Activated T-helper 1 cell treated with anti-CD3 and anti-CD28 coated beads, Interleukin-12 subunit alpha, Interleukin-12 subunit beta, Interleukin-2, Interleukin-4 antibody, amounts not matched to agents 30 ng/mL and 10 ng/mL and 1 ng/mL, durations not matched to agents 14 hours and 24 hours and 36 hours (primary cell): ENCODE measurements around the gene CNTLN. TPM values are rescaled to one million over a fixed set of nuclear protein-coding genes. Genes with fewer than 3 reads are reported as not detected.
"Not testable (repeated sequence)": the region's sequence is repeated elsewhere in the genome, so short reads cannot be mapped to it uniquely, and the experiment has no call there.

Experiments
- DNase-seq: peaks from one replicate; pipeline ENCODE4 v3.0.0; 2021; ENCODE audit warnings: low spot score
- H3K27ac Mint-ChIP-seq: one replicate; pipeline ENCODE4 v1.8.0; 2021; ENCODE audit warnings: mild to moderate bottlenecking, mixed read lengths
- H3K27me3 Mint-ChIP-seq: one replicate; pipeline ENCODE4 v1.8.0; 2022; ENCODE audit warnings: mild to moderate bottlenecking, moderate library complexity, mixed read lengths; ENCODE audit not compliant: insufficient read depth
- H3K36me3 Mint-ChIP-seq: one replicate; pipeline ENCODE4 v1.8.0; 2021; ENCODE audit warnings: low read depth, mixed read lengths
- H3K4me1 Mint-ChIP-seq: one replicate; pipeline ENCODE4 v1.8.0; 2021; ENCODE audit warnings: low read depth, mixed read lengths
- H3K4me3 Mint-ChIP-seq: one replicate; pipeline ENCODE4 v1.8.0; 2021; ENCODE audit warnings: mild to moderate bottlenecking, moderate library complexity, mixed read lengths
- H3K9me3 Mint-ChIP-seq: one replicate; pipeline ENCODE4 v1.8.0; 2021; ENCODE audit warnings: mixed read lengths
- intact Hi-C: fragments of 100-400 bp; cut with micrococcal nuclease; formaldehyde crosslinking; loops from one replicate; pipeline ENCODE4 v1.15.1; 2024
- total RNA-seq: library from RNA; stranded (reverse); gene quantifications from 2 replicates; pipeline ENCODE4 v1.2.3, GENCODE V29; 2022

CNTLN gene
- total RNA-seq, 1 donor from 2014 or later, result 1.5 TPM

DNA sequence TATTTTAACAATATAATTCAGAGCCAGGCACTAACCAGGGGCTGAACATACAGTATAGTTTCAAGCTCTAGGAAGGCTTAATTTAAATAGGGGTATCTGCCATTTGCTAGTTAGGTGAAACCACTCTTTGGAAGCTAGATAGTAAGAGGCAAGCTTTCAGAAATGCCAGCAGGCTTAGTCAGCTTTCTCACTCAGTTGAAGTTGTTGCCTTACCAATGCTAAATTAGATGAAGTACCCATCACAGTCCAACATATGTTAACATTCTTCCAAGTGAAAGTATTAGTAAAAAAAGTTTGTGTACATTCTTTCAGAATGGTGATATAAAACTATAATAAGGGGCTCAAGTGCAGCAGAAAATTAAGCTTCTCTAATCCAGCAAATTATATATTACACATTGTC is 215.0 kb downstream of the CNTLN start:
- H3K4me1 Mint-ChIP-seq, result no peaks in the 10 kb centered on the region
- H3K27me3 Mint-ChIP-seq, result no peaks in the 10 kb centered on the region
- H3K36me3 Mint-ChIP-seq, result no peaks in the 10 kb centered on the region
- H3K27ac Mint-ChIP-seq, result no peak overlapping the region
- intact Hi-C loops, result no loop called here
- H3K9me3 Mint-ChIP-seq, result peaks cover 7% of the 10 kb centered on the region
- no peak for DNase-seq
- no peak overlapping the region for H3K4me3 Mint-ChIP-seq

DNA sequence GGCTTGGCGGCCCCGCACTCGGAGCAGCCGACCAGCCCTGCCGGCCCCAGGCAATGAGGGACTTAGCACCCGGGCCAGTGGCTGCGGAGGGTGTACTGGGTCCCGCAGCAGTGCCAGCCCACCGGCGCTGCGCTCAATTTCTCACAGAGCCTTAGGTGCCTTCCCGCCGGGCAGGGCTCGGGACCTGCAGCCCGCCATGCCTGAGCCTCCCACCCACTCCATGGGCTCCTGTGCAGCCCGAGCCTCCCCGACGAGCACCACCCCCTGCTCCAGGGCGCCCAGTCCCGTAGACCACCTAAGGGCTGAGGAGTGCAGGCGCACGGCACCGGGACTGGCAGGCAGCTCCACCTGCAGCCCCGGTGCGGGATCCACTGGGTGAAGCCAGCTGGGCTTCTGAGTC is 219.2 kb downstream of the CNTLN start:
- H3K4me1 Mint-ChIP-seq, H3K9me3 Mint-ChIP-seq, H3K36me3 Mint-ChIP-seq, H3K27ac Mint-ChIP-seq, H3K27me3 Mint-ChIP-seq, intact Hi-C loops, H3K4me3 Mint-ChIP-seq, DNase-seq: not testable (repeated sequence)

DNA sequence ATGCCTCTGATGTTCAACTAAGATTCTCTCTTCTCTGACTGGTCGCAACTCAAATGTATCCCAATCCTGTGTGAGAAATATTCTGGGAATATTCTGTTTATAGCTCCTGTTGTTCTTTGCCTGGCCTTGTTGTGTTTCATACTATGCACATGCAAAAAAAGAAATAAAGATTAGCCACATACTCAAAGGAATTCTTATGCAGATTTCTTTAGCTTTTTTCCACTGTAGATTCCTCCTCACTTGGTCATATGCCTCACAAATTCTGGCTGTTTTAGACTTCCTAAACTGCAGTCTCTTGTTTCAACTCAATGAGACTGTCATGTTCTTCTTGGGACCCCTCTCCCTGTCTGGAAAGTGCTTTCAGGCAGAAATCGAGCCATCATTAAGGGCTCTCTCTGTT is 226.5 kb downstream of the CNTLN start:
- no peak for DNase-seq
- Mint-ChIP-seq H3K4me1 (no peaks in the 10 kb centered on the region), H3K9me3 (no peaks in the 10 kb centered on the region), H3K27ac (no peak overlapping the region), H3K4me3 (no peak overlapping the region), H3K27me3 (no peaks in the 10 kb centered on the region), H3K36me3 (no peaks in the 10 kb centered on the region)
- intact Hi-C loops, result no loop called here

DNA sequence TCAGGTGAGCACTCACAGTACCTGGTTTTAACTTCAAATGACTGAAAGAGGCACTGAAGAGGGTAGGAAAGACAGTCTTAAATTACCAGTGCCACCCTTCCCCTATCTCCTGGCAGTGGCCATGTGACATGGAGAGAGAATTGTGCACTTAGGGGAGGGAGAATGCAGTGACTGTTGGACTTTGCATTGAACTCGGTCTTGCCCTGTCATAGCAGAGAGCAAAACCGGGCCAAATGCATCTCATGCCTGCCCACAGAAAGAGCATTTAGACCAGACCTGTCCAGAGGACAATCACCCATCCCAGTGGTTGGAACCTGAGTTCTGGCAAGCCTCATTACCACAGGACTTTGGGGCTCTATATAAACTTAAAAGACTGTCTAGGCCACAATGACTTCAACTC is 232.2 kb downstream of the CNTLN start:
- Mint-ChIP-seq H3K9me3 (no peaks in the 10 kb centered on the region), H3K4me3 (no peak overlapping the region), H3K36me3 (no peaks in the 10 kb centered on the region), H3K27ac (no peak overlapping the region), H3K4me1 (no peaks in the 10 kb centered on the region), H3K27me3 (no peaks in the 10 kb centered on the region)
- intact Hi-C loops, result no loop called here
- no peak for DNase-seq

DNA sequence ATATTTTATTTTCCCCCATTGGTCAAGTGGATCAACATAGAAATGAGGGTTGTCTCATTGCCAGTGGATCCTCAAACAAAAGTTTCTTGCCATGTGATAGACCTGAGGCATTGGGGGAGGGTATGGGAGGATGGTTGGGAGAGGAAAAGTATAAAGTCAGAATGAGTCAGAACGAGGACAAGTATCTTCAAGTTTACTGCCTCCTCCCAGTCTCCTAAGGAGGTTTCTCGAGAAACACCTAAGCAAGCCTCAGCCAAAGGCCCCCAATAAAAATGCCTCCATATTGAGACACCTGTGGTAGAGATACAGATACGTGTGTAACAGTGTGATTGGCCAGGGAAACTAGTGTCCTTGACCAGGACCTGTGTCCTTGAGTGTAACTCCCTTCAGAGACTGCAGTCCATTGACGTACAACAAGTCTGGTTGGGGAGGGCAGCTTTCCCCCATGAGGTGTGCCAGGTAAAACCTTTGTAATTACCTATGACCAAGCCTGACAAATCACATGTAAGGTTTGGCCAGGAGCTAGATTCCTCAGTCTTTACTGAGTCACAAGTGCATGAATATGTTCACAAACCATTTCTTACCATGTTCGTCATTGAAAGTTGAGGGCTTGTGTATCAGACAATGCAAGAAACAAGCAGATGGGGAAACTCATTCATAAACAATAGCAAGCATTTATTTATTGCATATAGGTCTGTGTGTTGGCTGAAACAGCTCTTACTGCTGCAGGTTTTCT is 245.5 kb downstream of the CNTLN start:
- H3K9me3 Mint-ChIP-seq, result no peaks in the 10 kb centered on the region
- DNase-seq, result no peak
- H3K36me3 Mint-ChIP-seq, result no peaks in the 10 kb centered on the region
- no peak overlapping the region for H3K4me3 Mint-ChIP-seq
- no peaks in the 10 kb centered on the region for H3K27me3 Mint-ChIP-seq
- H3K4me1 Mint-ChIP-seq, result no peaks in the 10 kb centered on the region
- H3K27ac Mint-ChIP-seq, result no peak overlapping the region
- intact Hi-C loops, result no loop called here

GRCh38 chr9:17387565-17387964 is 252.7 kb downstream of the CNTLN start:
- H3K9me3 Mint-ChIP-seq, result no peaks in the 10 kb centered on the region
- H3K36me3 Mint-ChIP-seq, result no peaks in the 10 kb centered on the region
- H3K27ac Mint-ChIP-seq, result no peak overlapping the region
- H3K4me1 Mint-ChIP-seq, result no peaks in the 10 kb centered on the region
- no peak for DNase-seq
- intact Hi-C loops, result no loop called here
- no peaks in the 10 kb centered on the region for H3K27me3 Mint-ChIP-seq
- no peak overlapping the region for H3K4me3 Mint-ChIP-seq

DNA sequence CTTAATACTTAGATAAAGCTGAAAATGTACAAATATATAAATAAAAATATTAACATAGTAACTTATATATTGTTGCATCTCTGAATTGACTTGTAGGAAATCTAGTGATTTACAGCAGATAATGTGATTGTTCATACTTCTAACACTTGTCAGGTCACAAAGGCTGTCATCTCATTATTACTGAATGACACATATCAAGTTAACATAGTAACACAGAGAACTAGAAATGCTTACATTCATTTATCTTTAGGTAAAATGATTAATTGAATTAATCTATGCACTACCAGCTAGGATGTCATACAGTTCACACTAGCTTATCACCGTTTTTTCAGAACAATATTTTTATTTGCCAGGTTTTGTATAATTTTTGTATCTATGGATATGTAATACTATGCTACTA is 254.2 kb downstream of the CNTLN start:
- Mint-ChIP-seq H3K27me3 (no peaks in the 10 kb centered on the region), H3K36me3 (no peaks in the 10 kb centered on the region), H3K9me3 (no peaks in the 10 kb centered on the region), H3K4me3 (no peak overlapping the region), H3K4me1 (no peaks in the 10 kb centered on the region), H3K27ac (no peak overlapping the region)
- intact Hi-C loops, result no loop called here
- DNase-seq, result no peak

DNA sequence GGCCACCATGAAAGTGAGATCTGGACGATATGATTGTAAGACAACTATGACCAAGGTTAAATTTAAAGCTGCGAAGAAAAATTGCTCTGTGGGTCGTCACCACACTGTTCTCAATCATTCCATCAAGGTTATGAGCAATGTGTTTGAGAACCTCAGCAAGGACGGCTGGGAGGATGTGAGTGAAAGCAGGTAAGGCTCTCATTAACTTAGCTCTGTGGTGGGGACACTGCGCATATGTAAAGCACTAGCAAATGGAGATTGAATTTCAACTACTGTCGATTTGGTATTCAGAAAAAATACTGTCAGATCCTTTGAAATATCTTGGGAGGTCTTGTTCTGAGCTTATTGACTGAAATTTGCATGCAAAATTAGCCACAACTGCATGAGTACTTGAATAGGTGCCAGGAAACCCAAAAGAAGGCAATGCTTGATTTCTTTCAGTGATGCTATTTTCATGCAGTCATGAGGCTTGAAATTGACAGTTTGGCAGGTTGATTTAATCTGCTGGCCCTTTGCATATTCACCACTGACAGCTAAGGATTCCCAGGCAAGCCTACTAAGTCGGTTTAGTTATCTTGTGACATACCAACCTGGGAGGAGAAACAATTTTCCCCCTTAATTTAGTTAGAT is 260.2 kb downstream of the CNTLN start:
- Mint-ChIP-seq H3K4me1 (no peaks in the 10 kb centered on the region), H3K36me3 (no peaks in the 10 kb centered on the region), H3K9me3 (peaks cover 4% of the 10 kb centered on the region), H3K4me3 (no peak overlapping the region), H3K27me3 (no peaks in the 10 kb centered on the region), H3K27ac (no peak overlapping the region)
- intact Hi-C loops, result no loop called here
- DNase-seq, result no peak

DNA sequence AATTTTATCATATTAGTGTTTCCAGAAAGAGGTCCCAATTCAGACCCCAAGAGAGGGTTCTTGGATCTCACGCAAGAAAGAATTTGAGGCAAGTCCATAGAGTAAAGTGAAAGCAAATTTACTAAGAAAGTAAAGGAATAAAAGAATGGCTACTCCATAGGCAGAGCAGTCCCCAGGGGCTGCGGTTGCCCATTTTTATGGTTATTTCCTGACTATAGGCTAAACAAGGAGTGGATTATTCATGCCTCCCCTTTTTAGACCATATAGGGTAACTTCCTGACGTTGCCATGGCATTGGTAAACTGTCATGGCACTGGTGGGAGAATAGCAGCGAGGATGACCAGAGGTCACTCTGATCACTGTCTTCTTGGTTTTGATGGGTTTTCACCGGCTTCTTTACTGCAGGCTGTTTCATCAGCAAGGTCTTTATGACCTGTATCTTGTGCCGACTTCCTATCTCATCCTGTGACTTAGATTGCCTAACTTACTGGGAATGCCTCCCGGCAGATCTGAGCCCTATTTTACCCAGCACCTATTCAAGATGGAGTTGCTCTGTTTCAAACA is 262.4 kb downstream of the CNTLN start:
- H3K4me3 Mint-ChIP-seq, H3K27me3 Mint-ChIP-seq, H3K36me3 Mint-ChIP-seq, DNase-seq, intact Hi-C loops, H3K9me3 Mint-ChIP-seq, H3K4me1 Mint-ChIP-seq, H3K27ac Mint-ChIP-seq: not testable (repeated sequence)

DNA sequence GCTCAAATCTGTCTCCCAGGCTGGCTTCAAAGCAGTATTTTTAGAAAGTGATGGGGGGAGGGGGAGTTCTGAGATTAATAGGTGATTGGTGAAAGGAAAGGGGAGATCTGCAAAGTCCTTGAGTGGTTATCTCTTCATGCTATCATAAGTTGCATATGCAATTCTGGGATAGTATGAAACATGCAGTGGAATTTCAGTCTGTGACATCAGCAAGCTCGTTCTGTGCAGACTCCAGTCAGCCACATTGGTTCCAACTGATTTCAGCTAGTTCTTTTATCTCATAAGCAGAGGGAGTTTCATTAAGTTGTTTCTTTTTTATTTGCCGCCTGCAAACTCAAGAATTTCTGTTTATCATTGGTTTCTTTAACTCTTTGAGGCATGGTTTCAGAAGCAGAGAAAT is 263.5 kb downstream of the CNTLN start:
- H3K36me3 Mint-ChIP-seq, result no peaks in the 10 kb centered on the region
- H3K9me3 Mint-ChIP-seq, result peaks cover 4% of the 10 kb centered on the region
- intact Hi-C loops, result no loop called here
- no peaks in the 10 kb centered on the region for H3K27me3 Mint-ChIP-seq
- no peaks in the 10 kb centered on the region for H3K4me1 Mint-ChIP-seq
- H3K4me3 Mint-ChIP-seq, result no peak overlapping the region
- H3K27ac Mint-ChIP-seq, result no peak overlapping the region
- DNase-seq, result no peak

DNA sequence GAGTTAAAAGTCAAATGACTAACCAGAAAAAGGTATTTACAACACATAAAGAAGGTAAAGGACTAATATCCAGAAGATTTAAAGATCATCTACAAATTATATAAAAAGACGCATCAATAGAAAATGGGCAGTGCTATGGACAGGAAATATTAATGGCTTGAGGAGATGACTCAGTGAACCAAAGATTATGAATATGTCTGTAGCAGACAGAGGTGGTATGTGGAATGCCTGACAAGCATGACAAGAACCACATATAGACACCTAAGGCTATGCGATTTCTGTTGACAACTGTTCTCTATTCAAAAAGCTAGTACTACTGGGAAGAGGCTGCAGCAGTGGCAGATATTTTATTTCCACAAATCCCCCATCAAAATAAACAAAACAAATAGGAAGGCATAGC is 267.0 kb downstream of the CNTLN start:
- DNase-seq, result no peak
- Mint-ChIP-seq H3K36me3 (no peaks in the 10 kb centered on the region), H3K27me3 (no peaks in the 10 kb centered on the region), H3K4me3 (no peak overlapping the region), H3K9me3 (peaks cover 14% of the 10 kb centered on the region), H3K4me1 (no peaks in the 10 kb centered on the region), H3K27ac (no peak overlapping the region)
- intact Hi-C loops, result loop anchor here (2.0 kb wide), 1 partner anchor 285 kb away; no protein-coding TSS in a partner anchor

DNA sequence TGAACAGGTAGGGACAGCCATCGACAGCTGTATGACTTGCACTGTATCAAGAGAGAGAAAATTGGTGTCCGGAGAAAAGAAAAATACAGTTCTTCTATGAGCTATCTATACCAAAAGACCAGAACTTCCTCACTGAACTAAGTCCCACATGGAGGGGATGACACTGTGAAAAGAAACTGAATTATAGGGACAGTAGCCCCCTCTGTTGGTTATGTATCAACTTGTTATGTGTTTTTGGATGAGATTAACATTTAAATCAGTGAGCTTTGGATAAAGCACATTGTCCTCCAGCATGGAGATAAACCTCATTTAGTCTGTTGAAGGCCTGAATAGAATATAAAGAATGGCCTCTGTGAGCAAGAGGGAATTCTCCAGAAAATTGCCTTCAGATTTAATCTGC is 267.5 kb downstream of the CNTLN start:
- intact Hi-C loops, result loop anchor here (2.0 kb wide), 1 partner anchor 286 kb away; no protein-coding TSS in a partner anchor

DNA sequence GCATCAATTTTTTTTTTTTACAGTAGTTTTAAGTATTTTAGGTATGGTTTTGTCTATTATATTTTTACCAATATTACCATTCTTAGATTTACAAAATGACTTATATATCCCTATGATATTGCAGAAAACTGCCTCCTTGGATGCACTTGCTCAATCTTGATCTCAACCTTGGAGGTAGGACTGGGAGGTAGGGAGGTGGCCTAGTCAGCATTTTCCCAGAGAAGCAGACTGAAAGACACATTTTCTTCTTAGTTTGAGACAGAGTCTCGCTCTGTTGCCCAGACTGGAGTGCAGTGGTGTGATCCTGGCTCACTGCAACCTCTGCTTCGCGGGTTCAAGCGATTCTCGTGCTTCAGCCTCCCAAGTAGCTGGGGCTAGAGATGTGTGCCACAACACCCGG is 268.7 kb downstream of the CNTLN start:
- no peaks in the 10 kb centered on the region for H3K27me3 Mint-ChIP-seq
- H3K4me1 Mint-ChIP-seq, result no peaks in the 10 kb centered on the region
- H3K4me3 Mint-ChIP-seq, result no peak overlapping the region
- peaks cover 14% of the 10 kb centered on the region for H3K9me3 Mint-ChIP-seq
- no peak for DNase-seq
- H3K27ac Mint-ChIP-seq, result no peak overlapping the region
- no peaks in the 10 kb centered on the region for H3K36me3 Mint-ChIP-seq
- intact Hi-C loops, result loop anchor here (2.0 kb wide), 1 partner anchor 287 kb away; no protein-coding TSS in a partner anchor

More for the DNA sequence above, 267.5 kb downstream of the CNTLN start:
- Mint-ChIP-seq H3K9me3 (peaks cover 14% of the 10 kb centered on the region), H3K27me3 (no peaks in the 10 kb centered on the region), H3K4me1 (no peaks in the 10 kb centered on the region), H3K4me3 (no peak overlapping the region), H3K27ac (no peak overlapping the region), H3K36me3 (no peaks in the 10 kb centered on the region)
- no peak for DNase-seq
